Cardiac muscle cell (in vitro differentiated cells and primary cell): Measurements from ENCODE around the gene ECSIT. TPM values are rescaled to one million over a fixed set of nuclear protein-coding genes. Genes with fewer than 3 reads are reported as not detected.

Experiments used
- DNase-seq, 2 donors: peaks; one replicate each; pipeline versions ENCODE4 v3.0.0 to v3.0.0-alpha.2; 2010 to 2017; ENCODE audit warnings: low read depth in 1 of 2, low spot score in 1 of 2
- H3K27ac ChIP-seq: fragments of 200-600 bp; sonication (generic); 2 replicates; pipeline ENCODE4 v1.5.1; 2016
- H3K27me3 ChIP-seq: fragments of 200-600 bp; sonication (generic); 2 replicates; pipeline ENCODE4 v1.6.0; 2016; ENCODE audit warnings: control low read depth
- H3K36me3 ChIP-seq: fragments of 200-600 bp; sonication (generic); 2 replicates; pipeline ENCODE4 v1.5.1; 2016; ENCODE audit warnings: control low read depth
- H3K4me1 ChIP-seq: fragments of 200-600 bp; sonication (generic); 2 replicates; pipeline ENCODE4 v1.8.1; 2017; ENCODE audit warnings: low read depth, mild to moderate bottlenecking, mixed run types
- H3K4me3 ChIP-seq: fragments of 200-600 bp; sonication (generic); 2 replicates; pipeline ENCODE4 v1.5.1; 2016; ENCODE audit warnings: mild to moderate bottlenecking
- H3K9me3 ChIP-seq: fragments of 200-600 bp; sonication (generic); 2 replicates; pipeline ENCODE4 v1.5.1; 2017; ENCODE audit warnings: low read depth, mild to moderate bottlenecking, control low read depth
- polyA plus RNA-seq: library from polyadenylated mRNA; unstranded; fragments of >200 nt; fragmentation: Nextera tagmentation; extraction: Ambion mirVana; gene quantifications from 2 replicates; pipeline ENCODE4 v1.2.1, GENCODE V29; 2016
- total RNA-seq: library from RNA; depleted of rRNA; stranded (reverse); fragments of >200 nt; gene quantifications from 2 replicates; pipeline ENCODE4 v1.2.3, GENCODE V29; 2016
- TF ChIP-seq, protein P1 (sequence below): IDR thresholded peaks from 2 replicates; pipeline ENCODE4 v1.5.1; 2012; ENCODE audit warnings: low read depth, mild to moderate bottlenecking, low read length

Gene ECSIT
- total and polyA plus RNA-seq, 2 experiments from 2014 or later: 64.0 to 91.3 TPM

DNA sequence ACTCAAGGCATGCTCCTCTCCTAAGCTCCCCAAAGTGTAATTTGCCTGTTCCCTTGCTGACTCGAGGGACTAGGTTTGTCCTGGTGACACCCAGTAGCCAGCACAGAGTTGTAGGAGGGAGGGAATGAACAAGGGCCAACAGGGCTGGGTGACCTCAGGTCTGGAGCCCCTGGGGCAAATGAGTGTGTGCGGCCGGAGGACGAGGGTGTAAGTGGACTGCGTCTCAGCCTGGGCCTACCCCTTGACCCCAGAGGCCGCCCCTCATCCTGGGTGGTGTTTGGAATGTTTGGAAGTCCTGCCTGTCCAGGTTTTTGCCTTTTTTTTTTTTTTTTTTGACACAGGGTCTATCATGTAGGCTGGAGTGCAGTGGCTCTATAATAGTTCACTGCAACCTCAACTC, 22.0 kb downstream of the ECSIT start:
- Histone ChIP-seq H3K36me3 (no peaks in the 10 kb centered on the region), H3K4me1 (peaks cover 4% of the 10 kb centered on the region), H3K27me3 (no peaks in the 10 kb centered on the region), H3K9me3 (no peaks in the 10 kb centered on the region), H3K4me3 (no peak overlapping the region), H3K27ac (no peak overlapping the region)
- TF ChIP-seq, protein P1, sequence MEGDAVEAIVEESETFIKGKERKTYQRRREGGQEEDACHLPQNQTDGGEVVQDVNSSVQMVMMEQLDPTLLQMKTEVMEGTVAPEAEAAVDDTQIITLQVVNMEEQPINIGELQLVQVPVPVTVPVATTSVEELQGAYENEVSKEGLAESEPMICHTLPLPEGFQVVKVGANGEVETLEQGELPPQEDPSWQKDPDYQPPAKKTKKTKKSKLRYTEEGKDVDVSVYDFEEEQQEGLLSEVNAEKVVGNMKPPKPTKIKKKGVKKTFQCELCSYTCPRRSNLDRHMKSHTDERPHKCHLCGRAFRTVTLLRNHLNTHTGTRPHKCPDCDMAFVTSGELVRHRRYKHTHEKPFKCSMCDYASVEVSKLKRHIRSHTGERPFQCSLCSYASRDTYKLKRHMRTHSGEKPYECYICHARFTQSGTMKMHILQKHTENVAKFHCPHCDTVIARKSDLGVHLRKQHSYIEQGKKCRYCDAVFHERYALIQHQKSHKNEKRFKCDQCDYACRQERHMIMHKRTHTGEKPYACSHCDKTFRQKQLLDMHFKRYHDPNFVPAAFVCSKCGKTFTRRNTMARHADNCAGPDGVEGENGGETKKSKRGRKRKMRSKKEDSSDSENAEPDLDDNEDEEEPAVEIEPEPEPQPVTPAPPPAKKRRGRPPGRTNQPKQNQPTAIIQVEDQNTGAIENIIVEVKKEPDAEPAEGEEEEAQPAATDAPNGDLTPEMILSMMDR: no peak
- no peak for DNase-seq

DNA sequence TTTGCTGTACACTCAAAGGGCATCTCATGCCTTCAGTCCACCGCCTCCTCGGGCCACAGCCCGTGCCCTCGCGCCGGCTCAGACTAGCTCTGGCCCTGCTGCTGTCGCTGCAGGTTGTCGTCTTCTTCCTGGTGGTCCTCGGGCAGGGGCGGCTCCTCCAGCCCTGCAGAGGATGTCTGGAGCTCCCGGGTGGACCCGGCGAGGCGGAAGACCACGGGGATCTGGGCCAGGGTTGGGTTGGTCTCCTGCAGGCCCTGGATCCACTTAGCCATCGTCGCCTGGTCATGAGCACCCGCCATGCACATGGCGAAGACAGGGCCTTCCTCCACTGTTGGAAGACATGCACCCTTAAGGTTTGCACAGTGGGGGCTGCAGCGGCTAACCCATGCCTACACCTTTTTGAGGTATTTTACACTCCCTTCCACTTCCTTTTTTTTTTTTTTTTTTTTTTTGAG, 22.8 kb downstream of the ECSIT start:
- H3K4me3 ChIP-seq: peak overlapping the region; percentile 87
- H3K27ac ChIP-seq: peak overlapping the region; percentile 96
- no peaks in the 10 kb centered on the region for H3K36me3 ChIP-seq
- TF ChIP-seq, protein P1: no peak
- no peaks in the 10 kb centered on the region for H3K27me3 ChIP-seq
- no peaks in the 10 kb centered on the region for H3K9me3 ChIP-seq
- DNase-seq: no peak
- H3K4me1 ChIP-seq: peaks cover 4% of the 10 kb centered on the region

DNA sequence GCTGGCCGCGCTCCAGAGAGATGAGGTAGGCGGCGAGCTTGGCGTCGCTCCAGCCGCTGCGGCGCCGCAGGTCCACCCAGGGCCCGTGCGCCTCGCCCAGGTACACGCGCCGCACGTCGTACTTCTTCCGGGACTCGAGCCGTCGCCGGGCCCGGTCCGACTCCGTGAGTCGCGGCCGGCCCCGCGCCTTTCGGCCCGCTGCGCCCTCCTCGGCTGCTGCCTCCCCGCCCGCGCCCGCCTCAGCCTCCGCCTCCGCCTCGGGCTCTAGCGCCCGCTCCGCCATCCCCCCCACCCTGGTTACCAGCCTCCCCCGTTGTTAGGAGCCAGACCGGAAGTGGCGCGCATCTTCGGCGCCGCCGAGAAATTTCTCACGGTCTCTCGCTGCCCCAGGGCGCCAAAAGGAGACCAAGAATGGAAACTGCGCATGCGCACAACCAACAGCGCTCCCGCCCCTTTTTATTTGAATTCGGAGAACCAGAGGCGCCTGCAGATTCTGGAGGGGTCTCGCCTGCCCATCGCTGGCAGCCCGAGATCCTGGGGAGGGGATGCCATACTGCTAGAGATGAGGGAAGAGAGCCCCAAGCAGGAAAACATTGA, 23.3 kb downstream of the ECSIT start, which contains the start of gene ZNF653:
Gene ZNF653, minus strand, starts transcription at position 336 of the 597 bp plus-strand sequence. Its CDS starts 53 bp downstream, at position 283.
- Histone ChIP-seq H3K27ac (peak within 1 kb of the TSS; percentile 96), H3K4me1 (peaks cover 4% of the 10 kb centered on the region), H3K9me3 (no peaks in the 10 kb centered on the region), H3K27me3 (no peaks in the 10 kb centered on the region), H3K36me3 (no peaks in the 10 kb centered on the region), H3K4me3 (peak within 1 kb of the TSS; percentile 87)
- peak; percentile 96 to 97 for DNase-seq
- TF ChIP-seq, protein P1: no peak

DNA sequence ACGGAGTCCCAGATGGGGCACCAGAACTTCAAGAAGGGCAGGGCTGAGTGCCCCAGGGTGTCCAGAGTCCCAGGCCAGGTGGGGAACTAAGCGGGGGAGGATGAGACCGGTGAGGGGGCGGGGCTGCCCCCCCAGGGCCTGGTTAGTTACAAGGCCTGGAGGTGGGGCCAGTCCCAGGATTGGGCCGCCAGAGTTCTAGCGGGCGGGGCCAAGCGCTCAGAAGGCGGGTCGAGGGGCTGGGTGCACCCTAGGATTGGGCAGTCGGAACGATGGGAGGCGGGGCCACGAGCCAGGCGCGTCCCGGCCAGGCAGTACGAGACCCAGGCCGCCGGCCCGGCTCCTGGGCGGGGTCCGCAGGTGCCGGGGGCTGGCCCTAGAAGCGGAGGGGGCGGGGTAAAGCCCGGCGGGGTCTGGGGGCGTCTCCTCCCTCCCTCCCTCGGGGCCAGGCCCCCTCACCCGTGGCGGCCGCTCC, 23.9 kb downstream of the ECSIT start:
- peak; percentile 97 to 98 for DNase-seq
- H3K9me3 ChIP-seq: no peaks in the 10 kb centered on the region
- peaks cover 9% of the 10 kb centered on the region for H3K4me1 ChIP-seq
- TF ChIP-seq, protein P1: no peak
- peak overlapping the region; percentile 87 for H3K4me3 ChIP-seq
- peak overlapping the region; percentile 96 for H3K27ac ChIP-seq
- no peaks in the 10 kb centered on the region for H3K27me3 ChIP-seq
- H3K36me3 ChIP-seq: no peaks in the 10 kb centered on the region

DNA sequence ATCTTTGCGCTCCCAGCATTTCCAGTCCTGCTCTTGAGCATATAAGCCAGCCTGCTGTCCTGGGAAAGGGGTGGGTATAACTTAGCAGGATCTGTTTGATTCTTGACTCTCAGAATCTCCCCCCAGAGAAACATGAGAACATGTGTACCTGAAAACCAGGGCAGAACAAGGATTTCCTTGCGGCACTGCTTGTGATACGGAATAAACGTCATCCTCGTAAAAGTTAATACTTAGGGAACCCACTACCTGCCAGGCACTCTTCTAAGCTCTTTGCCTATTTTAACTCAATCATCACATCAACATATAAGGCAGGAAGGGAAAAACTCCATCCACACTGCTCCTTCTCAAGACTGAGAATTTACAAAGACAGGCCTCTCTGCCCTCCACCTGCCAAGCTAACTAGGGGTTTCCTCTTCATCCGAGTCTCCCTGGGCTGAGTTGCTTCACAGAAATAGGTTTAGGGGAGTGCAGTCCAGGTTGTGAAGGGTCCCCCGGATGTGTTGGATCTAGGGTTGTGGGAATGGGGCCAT, 24.4 kb downstream of the ECSIT start:
- peak overlapping the region; percentile 96 for H3K27ac ChIP-seq
- TF ChIP-seq, protein P1: no peak
- DNase-seq: no peak

More for the DNA sequence above, 24.4 kb downstream of the ECSIT start:
- H3K9me3 ChIP-seq: no peaks in the 10 kb centered on the region
- no peaks in the 10 kb centered on the region for H3K36me3 ChIP-seq
- peaks cover 13% of the 10 kb centered on the region for H3K4me1 ChIP-seq
- H3K27me3 ChIP-seq: no peaks in the 10 kb centered on the region
- peak overlapping the region; percentile 87 for H3K4me3 ChIP-seq
